Lower lobe of right lung (tissue), 2 donors: ENCODE results near the gene GPR12. TPM values are rescaled to one million over a fixed set of nuclear protein-coding genes. Genes with fewer than 3 reads are reported as not detected.

ENCODE experiments used
- ATAC-seq, 2 donors: fragments of 200-7000 bp; cut with Tn5 transposase; one replicate each; pipeline ENCODE4 v1.9.1; 2020 to 2022; ENCODE audit warnings: mild to moderate bottlenecking in 2 of 2, moderate library complexity in 2 of 2
- DNase-seq: peaks from one replicate; pipeline ENCODE4 v3.0.0-alpha.2; 2020
- H3K27ac ChIP-seq: fragments of 200-600 bp; one replicate; pipeline ENCODE4 v1.8.0; 2022
- H3K27me3 ChIP-seq: fragments of 200-600 bp; one replicate; pipeline ENCODE4 v1.8.0; 2022; ENCODE audit warnings: low read depth
- H3K36me3 ChIP-seq: fragments of 200-600 bp; one replicate; pipeline ENCODE4 v1.8.0; 2022; ENCODE audit warnings: mild to moderate bottlenecking
- H3K4me1 ChIP-seq: fragments of 200-600 bp; one replicate; pipeline ENCODE4 v1.8.0; 2022
- H3K4me3 ChIP-seq: fragments of 200-600 bp; one replicate; pipeline ENCODE4 v1.8.0; 2022; ENCODE audit warnings: mild to moderate bottlenecking
- H3K9me3 ChIP-seq: fragments of 200-600 bp; one replicate; pipeline ENCODE4 v1.8.0; 2022
- intact Hi-C: fragments of 100-400 bp; cut with DNase I; formaldehyde crosslinking; loops from one replicate; pipeline ENCODE4 v1.11.0; 2022
- total RNA-seq: library from RNA; stranded (reverse); fragmentation: NEBNext Ultra II Directional; extraction: Animal tissue kit (Norgen Biotek cat#: 25700); gene quantifications from one replicate; pipeline ENCODE4 v1.2.1, GENCODE V29; 2021
- TF ChIP-seq, protein P1 (sequence below): fragments of 200-600 bp; IDR thresholded peaks from one replicate; pipeline ENCODE4 v1.8.0; 2022; ENCODE audit warnings: antibody characterized with exemption, mild to moderate bottlenecking
- donor health status: DM: no; HTN: yes; CAD: no; lungs with severe emphysema.

GPR12 gene
- total RNA-seq, 1 donor from 2014 or later: not detected

GRCh38 chr13:26785838-26786630 is 25.4 kb upstream of the GPR12 start:
- Histone ChIP-seq H3K27ac (no peak overlapping the region), H3K36me3 (no peaks in the 10 kb centered on the region), H3K9me3 (no peaks in the 10 kb centered on the region), H3K4me3 (peak overlapping the region; percentile 31), H3K4me1 (peaks cover 14% of the 10 kb centered on the region), H3K27me3 (peaks cover 18% of the 10 kb centered on the region)
- TF ChIP-seq, protein P1, sequence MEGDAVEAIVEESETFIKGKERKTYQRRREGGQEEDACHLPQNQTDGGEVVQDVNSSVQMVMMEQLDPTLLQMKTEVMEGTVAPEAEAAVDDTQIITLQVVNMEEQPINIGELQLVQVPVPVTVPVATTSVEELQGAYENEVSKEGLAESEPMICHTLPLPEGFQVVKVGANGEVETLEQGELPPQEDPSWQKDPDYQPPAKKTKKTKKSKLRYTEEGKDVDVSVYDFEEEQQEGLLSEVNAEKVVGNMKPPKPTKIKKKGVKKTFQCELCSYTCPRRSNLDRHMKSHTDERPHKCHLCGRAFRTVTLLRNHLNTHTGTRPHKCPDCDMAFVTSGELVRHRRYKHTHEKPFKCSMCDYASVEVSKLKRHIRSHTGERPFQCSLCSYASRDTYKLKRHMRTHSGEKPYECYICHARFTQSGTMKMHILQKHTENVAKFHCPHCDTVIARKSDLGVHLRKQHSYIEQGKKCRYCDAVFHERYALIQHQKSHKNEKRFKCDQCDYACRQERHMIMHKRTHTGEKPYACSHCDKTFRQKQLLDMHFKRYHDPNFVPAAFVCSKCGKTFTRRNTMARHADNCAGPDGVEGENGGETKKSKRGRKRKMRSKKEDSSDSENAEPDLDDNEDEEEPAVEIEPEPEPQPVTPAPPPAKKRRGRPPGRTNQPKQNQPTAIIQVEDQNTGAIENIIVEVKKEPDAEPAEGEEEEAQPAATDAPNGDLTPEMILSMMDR: no peak
- DNase-seq (no peak), ATAC-seq (peak; percentile 53 to 61)
- intact Hi-C loops: no loop called here

DNA sequence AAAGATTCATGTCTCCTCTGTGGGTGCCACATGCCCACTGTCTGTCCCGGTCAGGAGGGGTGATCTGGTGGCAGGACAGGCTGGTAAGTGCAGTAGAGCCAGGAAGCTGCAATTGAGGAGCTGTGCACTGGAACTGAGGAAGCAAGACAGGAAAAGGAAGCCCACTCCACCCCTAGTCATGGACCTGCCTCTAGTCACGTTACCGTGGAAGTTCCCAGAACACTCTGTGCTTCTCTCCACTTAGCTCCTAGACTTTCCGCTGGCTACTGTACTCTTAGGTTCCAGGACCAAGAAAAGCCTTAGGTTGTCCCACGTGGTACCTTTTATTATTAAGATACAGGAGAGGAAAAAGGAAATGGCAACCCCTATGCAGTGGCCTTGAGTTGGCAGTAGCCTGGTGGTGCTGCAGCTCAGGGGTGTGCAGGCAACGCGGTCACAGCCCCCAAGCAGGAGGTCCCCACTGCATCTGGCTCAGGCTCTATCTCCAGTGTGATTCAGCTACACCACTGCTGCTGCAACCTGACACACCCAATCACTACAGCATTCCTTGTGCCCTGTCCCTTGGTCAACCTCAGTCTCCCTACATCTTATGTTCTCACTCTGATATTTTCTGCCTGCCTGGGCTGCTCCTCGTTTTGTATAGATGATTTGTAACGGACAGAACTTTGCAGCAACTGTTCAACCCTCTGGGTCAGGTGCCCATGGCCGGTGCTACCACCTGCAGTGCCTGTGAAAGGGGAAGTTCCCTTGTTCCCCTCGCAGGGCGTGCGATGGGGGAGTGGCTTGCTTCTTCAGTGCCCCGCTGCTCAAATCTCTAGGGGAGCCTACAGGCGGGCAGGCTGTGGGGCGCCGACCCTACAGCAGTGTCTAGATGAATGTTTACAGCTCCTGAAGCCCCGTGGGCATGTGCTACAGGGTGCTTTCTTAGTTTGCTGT is 24.4 kb upstream of the GPR12 start:
- ATAC-seq: peak; percentile 22 to 29
- DNase-seq: no peak

GRCh38 chr13:26780411-26780810 is 19.8 kb upstream of the GPR12 start:
- H3K4me3 ChIP-seq: no peak overlapping the region
- H3K36me3 ChIP-seq: no peaks in the 10 kb centered on the region
- peaks cover 1% of the 10 kb centered on the region for H3K27me3 ChIP-seq
- no peak overlapping the region for H3K27ac ChIP-seq
- ATAC-seq (no peak), DNase-seq (no peak)
- TF ChIP-seq, protein P1: no peak
- no peaks in the 10 kb centered on the region for H3K9me3 ChIP-seq
- H3K4me1 ChIP-seq: peaks cover 5% of the 10 kb centered on the region
- intact Hi-C loops: no loop called here

More for the DNA sequence above, 24.4 kb upstream of the GPR12 start:
- TF ChIP-seq, protein P1: no peak
- Histone ChIP-seq H3K27ac (peak overlapping the region; percentile 36), H3K4me3 (peak overlapping the region; percentile 31), H3K27me3 (peaks cover 18% of the 10 kb centered on the region), H3K4me1 (peaks cover 14% of the 10 kb centered on the region), H3K36me3 (no peaks in the 10 kb centered on the region), H3K9me3 (no peaks in the 10 kb centered on the region)
- intact Hi-C loops: no loop called here

DNA sequence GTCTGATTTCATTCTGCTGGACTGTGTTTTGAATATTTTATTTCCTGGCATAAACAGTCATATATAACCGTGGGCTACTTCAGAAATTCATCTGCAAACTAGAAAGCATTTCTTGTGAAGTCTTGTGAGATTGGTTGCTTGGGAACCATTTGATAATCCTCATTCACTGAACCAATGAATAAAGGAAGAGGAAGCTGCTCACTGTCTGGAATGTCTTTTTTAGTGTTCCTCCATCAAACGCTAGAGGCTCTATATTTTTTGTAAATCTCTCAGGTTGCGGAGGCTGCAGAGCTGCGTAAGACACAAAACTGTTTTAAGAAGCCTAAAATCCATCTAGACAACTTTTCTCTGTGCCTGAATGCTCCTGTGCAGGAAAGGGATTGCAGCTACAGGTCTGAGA is 18.7 kb upstream of the GPR12 start:
- H3K27ac ChIP-seq: no peak overlapping the region
- no peaks in the 10 kb centered on the region for H3K27me3 ChIP-seq
- H3K4me3 ChIP-seq: no peak overlapping the region
- TF ChIP-seq, protein P1: no peak
- ATAC-seq: no peak
- H3K36me3 ChIP-seq: no peaks in the 10 kb centered on the region
- intact Hi-C loops: no loop called here
- no peak for DNase-seq
- no peaks in the 10 kb centered on the region for H3K4me1 ChIP-seq
- H3K9me3 ChIP-seq: no peaks in the 10 kb centered on the region

- no peak overlapping the region for H3K4me3 ChIP-seq
- TF ChIP-seq, protein P1: no peak
- H3K27ac ChIP-seq: no peak overlapping the region
- intact Hi-C loops: no loop called here
- H3K4me1 ChIP-seq: no peaks in the 10 kb centered on the region
- H3K27me3 ChIP-seq: peaks cover 7% of the 10 kb centered on the region
- no peaks in the 10 kb centered on the region for H3K36me3 ChIP-seq
- no peak for DNase-seq
- no peak for ATAC-seq
- no peaks in the 10 kb centered on the region for H3K9me3 ChIP-seq
Observed at GRCh38 chr13:26772531-26772930, 11.9 kb upstream of the GPR12 start.
